ENCODE measurements around the gene ZNF497.

DNA sequence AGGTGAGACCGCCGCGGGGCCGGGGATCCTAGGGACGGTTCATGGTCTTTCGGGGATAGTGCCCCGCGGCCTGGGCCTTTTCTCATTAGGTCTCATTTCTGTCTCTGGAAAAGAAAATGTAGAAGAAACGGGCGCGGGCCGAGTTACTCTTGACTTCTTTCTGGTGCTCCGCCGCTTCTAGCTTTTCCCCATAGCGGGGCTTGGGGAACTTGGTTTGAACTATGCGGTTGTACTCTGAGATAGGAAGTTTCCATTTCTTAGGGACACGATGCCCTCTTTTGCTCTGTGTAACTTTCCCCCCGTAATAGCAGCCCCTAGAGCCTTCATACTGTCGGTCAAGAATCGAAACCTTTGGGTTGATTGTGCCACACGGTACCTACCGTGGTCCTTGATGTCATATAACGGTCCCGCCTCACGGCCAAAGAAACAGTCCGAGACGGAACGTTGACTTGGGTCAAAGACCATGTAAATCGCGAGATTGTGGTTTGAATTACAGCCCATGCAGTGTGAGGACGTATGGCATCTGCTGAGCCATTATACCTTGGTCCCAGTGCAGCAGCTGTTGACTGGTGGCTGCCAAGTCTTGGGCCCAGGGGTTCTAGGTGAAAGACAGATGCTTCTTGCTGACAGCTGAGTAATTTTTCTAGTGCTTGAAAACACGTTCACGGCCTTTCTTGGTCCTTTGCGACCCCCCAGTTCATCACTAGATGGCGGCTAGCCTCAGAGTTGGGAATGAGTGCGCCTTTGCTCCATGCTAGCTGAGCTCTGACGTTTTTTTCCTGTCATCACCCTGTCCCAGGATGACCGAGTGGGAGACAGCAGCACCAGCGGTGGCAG, 25.0 kb upstream of the ZNF497 start:
- TF ChIP-seq ZNF10 (tag by site-specific recombination; IDR thresholded peaks at IDR 0.05) (no peak), ZNF792 (tag by site-specific recombination; IDR thresholded peaks at IDR 0.05) (no peak), SALL2 (tag by site-specific recombination; IDR thresholded peaks at IDR 0.05; ENCODE audit: borderline replicate concordance) (no peak), ZNF140 (tag by site-specific recombination; IDR thresholded peaks at IDR 0.05) (no peak), YY1 (tag by site-specific recombination; IDR thresholded peaks at IDR 0.05) (no peak), ZNF175 (tag by site-specific recombination; IDR thresholded peaks at IDR 0.05) (no peak), ZNF677 (tag by site-specific recombination; IDR thresholded peaks at IDR 0.05) (no peak), ZNF350 (tag by site-specific recombination; IDR thresholded peaks at IDR 0.05) (no peak), ZNF423 (tag by site-specific recombination; IDR thresholded peaks at IDR 0.05) (no peak)
- TF ChIP-seq, protein P1, sequence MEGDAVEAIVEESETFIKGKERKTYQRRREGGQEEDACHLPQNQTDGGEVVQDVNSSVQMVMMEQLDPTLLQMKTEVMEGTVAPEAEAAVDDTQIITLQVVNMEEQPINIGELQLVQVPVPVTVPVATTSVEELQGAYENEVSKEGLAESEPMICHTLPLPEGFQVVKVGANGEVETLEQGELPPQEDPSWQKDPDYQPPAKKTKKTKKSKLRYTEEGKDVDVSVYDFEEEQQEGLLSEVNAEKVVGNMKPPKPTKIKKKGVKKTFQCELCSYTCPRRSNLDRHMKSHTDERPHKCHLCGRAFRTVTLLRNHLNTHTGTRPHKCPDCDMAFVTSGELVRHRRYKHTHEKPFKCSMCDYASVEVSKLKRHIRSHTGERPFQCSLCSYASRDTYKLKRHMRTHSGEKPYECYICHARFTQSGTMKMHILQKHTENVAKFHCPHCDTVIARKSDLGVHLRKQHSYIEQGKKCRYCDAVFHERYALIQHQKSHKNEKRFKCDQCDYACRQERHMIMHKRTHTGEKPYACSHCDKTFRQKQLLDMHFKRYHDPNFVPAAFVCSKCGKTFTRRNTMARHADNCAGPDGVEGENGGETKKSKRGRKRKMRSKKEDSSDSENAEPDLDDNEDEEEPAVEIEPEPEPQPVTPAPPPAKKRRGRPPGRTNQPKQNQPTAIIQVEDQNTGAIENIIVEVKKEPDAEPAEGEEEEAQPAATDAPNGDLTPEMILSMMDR (tag by site-specific recombination; IDR thresholded peaks at IDR 0.05), result peak; percentile 47; the same call in 1 of the 2 replicates
- TF ChIP-seq, protein P2, sequence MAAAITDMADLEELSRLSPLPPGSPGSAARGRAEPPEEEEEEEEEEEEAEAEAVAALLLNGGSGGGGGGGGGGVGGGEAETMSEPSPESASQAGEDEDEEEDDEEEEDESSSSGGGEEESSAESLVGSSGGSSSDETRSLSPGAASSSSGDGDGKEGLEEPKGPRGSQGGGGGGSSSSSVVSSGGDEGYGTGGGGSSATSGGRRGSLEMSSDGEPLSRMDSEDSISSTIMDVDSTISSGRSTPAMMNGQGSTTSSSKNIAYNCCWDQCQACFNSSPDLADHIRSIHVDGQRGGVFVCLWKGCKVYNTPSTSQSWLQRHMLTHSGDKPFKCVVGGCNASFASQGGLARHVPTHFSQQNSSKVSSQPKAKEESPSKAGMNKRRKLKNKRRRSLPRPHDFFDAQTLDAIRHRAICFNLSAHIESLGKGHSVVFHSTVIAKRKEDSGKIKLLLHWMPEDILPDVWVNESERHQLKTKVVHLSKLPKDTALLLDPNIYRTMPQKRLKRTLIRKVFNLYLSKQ (tag by site-specific recombination; IDR thresholded peaks at IDR 0.05; ENCODE audit: borderline replicate concordance), result no peak
